H1 (cell line): ENCODE measurements around the gene H2AZ1. TPM values are rescaled to one million over a fixed set of nuclear protein-coding genes. Genes with fewer than 3 reads are reported as not detected.

Experiments
- CTCF ChIA-PET: fragments of 300-600 bp; sonication (Branson Sonifier 250); formaldehyde crosslinking; loops from one replicate; lab custom pipeline; 2021; ENCODE audit not compliant: partially characterized antibody; lab: Charles Lee
- POLR2A ChIA-PET: fragments of 300-600 bp; sonication (Branson Sonifier 250); formaldehyde crosslinking; loops from one replicate; lab custom pipeline; 2021; ENCODE audit warnings: inconsistent platforms; ENCODE audit not compliant: partially characterized antibody; lab: Charles Lee
- DNase-seq, 2 experiments: peaks; one replicate each; pipeline versions ENCODE4 v3.0.0 to v3.0.0-alpha.2; 2010 to 2022; ENCODE audit warnings: low spot score in 2 of 2, low read depth in 1 of 2, mixed read lengths in 1 of 2
- FAIRE-seq: peaks from 2 replicates; lab custom pipeline; 2011; peaks lifted over from hg19 to GRCh38; lab: Jason Lieb, UNC
- H2AFZ ChIP-seq: 2 replicates; pipeline ENCODE4 v1.8.1; 2012; ENCODE audit warnings: low read length, inconsistent platforms
- H2AK5ac ChIP-seq: 2 replicates; pipeline ENCODE4 v1.6.1; 2013; ENCODE audit warnings: low read depth, low read length
- H2BK120ac ChIP-seq: replicated peaks from 2 replicates; pipeline ENCODE3; 2013; ENCODE audit warnings: low read depth, low read length, inconsistent platforms
- H2BK12ac ChIP-seq: 2 replicates; pipeline ENCODE4 v1.6.1; 2013; ENCODE audit warnings: low read depth, low read length
- H2BK15ac ChIP-seq: 2 replicates; pipeline ENCODE4 v1.6.1; 2013; ENCODE audit warnings: low read length
- H2BK20ac ChIP-seq: 2 replicates; pipeline ENCODE4 v1.6.1; 2013; ENCODE audit warnings: low read length
- H2BK5ac ChIP-seq: 2 replicates; pipeline ENCODE4 v1.6.1; 2013; ENCODE audit warnings: low read depth, low read length
- H3K14ac ChIP-seq: 2 replicates; pipeline ENCODE4 v1.6.1; 2013; ENCODE audit warnings: inconsistent platforms; ENCODE audit not compliant: insufficient read length
- H3K18ac ChIP-seq: 2 replicates; pipeline ENCODE4 v1.6.1; 2013; ENCODE audit warnings: low read length; ENCODE audit errors: extremely low read depth
- H3K23ac ChIP-seq: 2 replicates; pipeline ENCODE4 v1.6.1; 2013; ENCODE audit warnings: inconsistent platforms; ENCODE audit not compliant: insufficient read length
- H3K23me2 ChIP-seq: 2 replicates; pipeline ENCODE4 v1.6.1; 2013; ENCODE audit warnings: low read depth, low read length
- H3K27ac ChIP-seq: 2 replicates; pipeline ENCODE4 v1.6.1; 2011; ENCODE audit warnings: low read depth, low read length, inconsistent platforms
- H3K27me3 ChIP-seq, 4 experiments: replicated peaks in 1 of 4; 1 replicate in 1 of 4; 2 replicates in 3 of 4; pipeline versions ENCODE4 v1.6.1 to v1.8.1; 2011 to 2013; ENCODE audit warnings: low read length in 3 of 4, mild to moderate bottlenecking in 3 of 4, inconsistent platforms in 2 of 4, mixed read lengths in 2 of 4, moderate library complexity in 1 of 4; ENCODE audit not compliant: control insufficient read depth in 3 of 4, insufficient read depth in 3 of 4; ENCODE audit errors: extremely low read depth in 1 of 4
- H3K36me3 ChIP-seq, 4 experiments: 2 replicates each; pipeline versions ENCODE4 v1.6.1 to v1.8.1; 2011 to 2013; ENCODE audit warnings: mild to moderate bottlenecking in 4 of 4, low read length in 3 of 4, moderate library complexity in 2 of 4, control low read depth in 1 of 4, inconsistent platforms in 1 of 4; ENCODE audit not compliant: insufficient read depth in 4 of 4, control insufficient read depth in 2 of 4
- H3K4ac ChIP-seq: replicated peaks from 2 replicates; pipeline ENCODE3; 2013; ENCODE audit warnings: low read length, low read depth, mixed read lengths, inconsistent platforms; ENCODE audit not compliant: insufficient read length
- H3K4me1 ChIP-seq, 4 experiments: replicated peaks in 1 of 4; 1 replicate in 1 of 4; 2 replicates in 3 of 4; pipeline versions ENCODE4 v1.6.1 to v1.8.1; 2011 to 2013; ENCODE audit warnings: low read length in 3 of 4, inconsistent platforms in 2 of 4, mixed read lengths in 1 of 4; ENCODE audit not compliant: insufficient read depth in 4 of 4, control insufficient read depth in 3 of 4
- H3K4me2 ChIP-seq, 2 experiments: 2 replicates each; pipeline versions ENCODE4 v1.6.1 to v1.8.1; 2011 to 2013; ENCODE audit warnings: low read depth in 2 of 2, low read length in 2 of 2, control low read depth in 1 of 2, inconsistent platforms in 1 of 2, mild to moderate bottlenecking in 1 of 2; ENCODE audit not compliant: insufficient read depth in 1 of 2
- H3K4me3 ChIP-seq, 4 experiments: fragments of 200-600, 300-600 bp in 1 of 4; sonication (generic), shearing (Covaris generic), sonication (Bioruptor Twin) in 1 of 4; 2 replicates each; pipeline versions ENCODE4 v1.5.1 to v1.8.1; 2011 to 2016; ENCODE audit warnings: low read length in 4 of 4, low read depth in 3 of 4, control low read depth in 2 of 4, inconsistent platforms in 2 of 4, mild to moderate bottlenecking in 2 of 4, mixed read lengths in 1 of 4, moderate library complexity in 1 of 4; ENCODE audit not compliant: insufficient read depth in 2 of 4; ENCODE audit errors: extremely low read depth in 1 of 4
- H3K56ac ChIP-seq: replicated peaks from 2 replicates; pipeline ENCODE3; 2013; ENCODE audit warnings: low read depth, mild to moderate bottlenecking, mixed read lengths, low read length, inconsistent platforms; ENCODE audit not compliant: insufficient read length
- H3K79me1 ChIP-seq: 2 replicates; pipeline ENCODE4 v1.6.1; 2013; ENCODE audit warnings: low read depth, low read length, control low read depth
- H3K79me2 ChIP-seq, 2 experiments: 2 replicates each; pipeline versions ENCODE4 v1.6.1 to v1.8.1; 2012 to 2013; ENCODE audit warnings: low read length in 2 of 2, mild to moderate bottlenecking in 2 of 2, inconsistent platforms in 1 of 2; ENCODE audit not compliant: insufficient read depth in 2 of 2, control insufficient read depth in 1 of 2
- H3K9ac ChIP-seq, 4 experiments: replicated peaks in 1 of 4; 1 replicate in 1 of 4; 2 replicates in 3 of 4; pipeline versions ENCODE4 v1.6.1 to v1.8.1; 2011 to 2013; ENCODE audit warnings: low read depth in 3 of 4, low read length in 3 of 4, control low read depth in 2 of 4, mild to moderate bottlenecking in 2 of 4, moderate library complexity in 2 of 4, inconsistent platforms in 1 of 4; ENCODE audit errors: extremely low read depth in 1 of 4
- H3K9me3 ChIP-seq, 2 experiments: 2 replicates each; pipeline versions ENCODE4 v1.6.1 to v1.8.1; 2012 to 2013; ENCODE audit warnings: mild to moderate bottlenecking in 2 of 2, moderate library complexity in 2 of 2, control low read depth in 1 of 2, inconsistent platforms in 1 of 2, low read depth in 1 of 2, low read length in 1 of 2, mixed read lengths in 1 of 2; ENCODE audit not compliant: insufficient read depth in 2 of 2
- H4K20me1 ChIP-seq, 2 experiments: replicated peaks in 1 of 2; 2 replicates each; pipeline versions ENCODE3 to v1.8.1; 2011 to 2013; ENCODE audit warnings: inconsistent platforms in 2 of 2, low read length in 2 of 2, mild to moderate bottlenecking in 1 of 2; ENCODE audit not compliant: insufficient read depth in 2 of 2, control insufficient read depth in 1 of 2
- H4K5ac ChIP-seq: 2 replicates; pipeline ENCODE4 v1.6.1; 2013; ENCODE audit warnings: low read length, low read depth, mixed read lengths, inconsistent platforms; ENCODE audit not compliant: insufficient read length
- H4K8ac ChIP-seq: 2 replicates; pipeline ENCODE4 v1.8.0; 2013; ENCODE audit warnings: mild to moderate bottlenecking, moderate library complexity, low read length, inconsistent platforms; ENCODE audit not compliant: insufficient read depth; ENCODE audit errors: extremely low read depth
- H4K91ac ChIP-seq: replicated peaks from 2 replicates; pipeline ENCODE3; 2013; ENCODE audit warnings: low read length, mixed read lengths, inconsistent platforms; ENCODE audit not compliant: insufficient read length
- BRCA1 ChIP-seq: IDR thresholded peaks from 2 replicates; pipeline ENCODE4 v1.6.1; 2012; ENCODE audit warnings: low read depth, low read length, improper control_type of control experiment
- CEBPB ChIP-seq: IDR thresholded peaks from 2 replicates; pipeline ENCODE4 v1.6.1; 2012; ENCODE audit warnings: low read depth, low read length
- EP300 ChIP-seq, 2 experiments: IDR thresholded peaks; 1 replicate in 1 of 2; 2 replicates in 1 of 2; pipeline ENCODE4 v1.6.1; 2011 to 2012; ENCODE audit warnings: low read depth in 2 of 2, low read length in 2 of 2, mild to moderate bottlenecking in 2 of 2, borderline replicate concordance in 1 of 2, inconsistent platforms in 1 of 2, moderate library complexity in 1 of 2
- EZH2 ChIP-seq: fragments of 200-600 bp; sonication (generic); IDR thresholded peaks from 2 replicates; pipeline ENCODE4 v1.7.1; 2012; ENCODE audit warnings: low read depth, mild to moderate bottlenecking, moderate library complexity, low read length, inconsistent platforms; ENCODE audit not compliant: severe bottlenecking
- JUND ChIP-seq: IDR thresholded peaks from 2 replicates; pipeline ENCODE4 v1.6.1; 2011; ENCODE audit warnings: mild to moderate bottlenecking, improper control_type of control experiment, low read length
- RAD21 ChIP-seq, 2 experiments: IDR thresholded peaks in 1 of 2; conservative IDR thresholded peaks in 1 of 2; 2 replicates each; pipeline ENCODE4 v1.6.1; 2011; ENCODE audit warnings: low read depth in 2 of 2, low read length in 2 of 2, improper control_type of control experiment in 1 of 2, inconsistent platforms in 1 of 2, mild to moderate bottlenecking in 1 of 2, moderate library complexity in 1 of 2
- SIRT6 ChIP-seq: IDR thresholded peaks from one replicate; pipeline ENCODE4 v1.7.1; 2012; ENCODE audit warnings: low read length, inconsistent platforms
- SP4 ChIP-seq: IDR thresholded peaks from 2 replicates; pipeline ENCODE4 v1.6.1; 2012; ENCODE audit warnings: low read length, inconsistent platforms
- TAF1 ChIP-seq: IDR thresholded peaks from 2 replicates; pipeline ENCODE4 v1.6.1; 2011; ENCODE audit warnings: mild to moderate bottlenecking, low read depth, low read length
- TEAD4 ChIP-seq: IDR thresholded peaks from 2 replicates; pipeline ENCODE4 v1.6.1; 2012; ENCODE audit warnings: low read depth, low read length, inconsistent platforms, mixed read lengths
- whole genome bisulfite sequencing, 2 experiments: shearing (Covaris generic) in 1 of 2; methylation state at CpG; one replicate each; pipeline versions ENCODE4 v1.1.6 to v1.1.7; 2013 to 2015; ENCODE audit warnings: low lambda C conversion rate in 2 of 2, mixed read lengths in 2 of 2, inconsistent platforms in 1 of 2, low coverage in 1 of 2, missing lambda C conversion rate in 1 of 2; ENCODE audit not compliant: insufficient replicate concordance in 2 of 2, insufficient coverage in 1 of 2, insufficient read length in 1 of 2; ENCODE audit errors: extremely low coverage in 1 of 2, missing lambda C conversion rate in 1 of 2; 5-methylcytosine and 5-hydroxymethylcytosine counted together
- polyA plus RNA-seq, 7 experiments: library from polyadenylated mRNA; depleted of rRNA in 3 of 7; stranded (reverse) in 5 of 7; unstranded in 2 of 7; fragments of >200 nt in 5 of 7; fragments of 200-250 nt in 2 of 7; gene quantifications; 1 replicate in 5 of 7; 2 replicates in 1 of 7; 4 replicates in 1 of 7; pipeline versions ENCODE4 v1.2.1 to v1.2.3, GENCODE V29; 2011 to 2013; ENCODE audit warnings: missing spikeins in 2 of 7, mixed read lengths in 2 of 7
- total RNA-seq: library from RNA; stranded (reverse); fragmentation: NEBNext Ultra II Directional; extraction: Animal tissue kit (Norgen Biotek cat#: 25700); gene quantifications from 2 replicates; pipeline ENCODE4 v1.2.1, GENCODE V29; 2021

The H2AZ1 gene
- total and polyA plus RNA-seq, 2 of the 8 experiments (the other 6 are each of a cell fraction or from before 2014, with no cell fraction given) = 831 to 898 TPM

GRCh38 chr4:99949034-99949998, 759 bp downstream of the H2AZ1 start:
- H2BK120ac ChIP-seq = peak overlapping the region; percentile 13
- CTCF ChIA-PET = interaction anchor here (0.6 to 1.0 kb wide), 5 partner anchors 9 to 90 kb away, joined by 3 to 6 read pairs (median 3); no protein-coding TSS in a partner anchor
- peaks cover 4% of the 10 kb centered on the region for H3K23me2 ChIP-seq
- H4K8ac ChIP-seq = peak overlapping the region; percentile 99
- peak; percentile 82 to 85 for DNase-seq
- H2BK12ac ChIP-seq = peak overlapping the region; percentile 82; the same call in 1 of the 2 replicates
- peak overlapping the region; percentile 97 for H2BK5ac ChIP-seq
- no peak overlapping the region for H2BK20ac ChIP-seq
- peak overlapping the region; percentile 95 for H3K56ac ChIP-seq
- peak overlapping the region; percentile 91 for H3K18ac ChIP-seq
- H3K14ac ChIP-seq = no peak overlapping the region
- peaks cover 0 to 38% of the 10 kb centered on the region in 2 experiments; a peak in 2 of 4 replicates for H3K79me2 ChIP-seq
- peak; percentile 39 for FAIRE-seq
- no peaks in the 10 kb centered on the region for H3K27me3 ChIP-seq
- POLR2A ChIA-PET = interaction anchor here (0.6 to 5.6 kb wide), 45 partner anchors 8 to 861 kb away, joined by 3 to 83 read pairs (median 5); partner anchors contain the start of genes ADH5, DAPP1 and LAMTOR3
- peak overlapping the region; percentile 65 to 85 for H3K4me2 ChIP-seq
- peak overlapping the region; percentile 97 for H4K91ac ChIP-seq
- peak overlapping the region; percentile 100 for H3K4ac ChIP-seq
- H2AFZ ChIP-seq = no peak overlapping the region
- H2BK15ac ChIP-seq = 0 out of 2 replicates have a peak overlapping the region, but pooled peaks have one; percentile 34
- H3K4me3 ChIP-seq = peak overlapping the region; percentile 96 to 100 (median 100)
- peak overlapping the region; percentile 95 to 100 (median 99) for H3K9ac ChIP-seq
- H3K9me3 ChIP-seq = no peaks in the 10 kb centered on the region
- H3K79me1 ChIP-seq = no peaks in the 10 kb centered on the region
- H3K36me3 ChIP-seq = peaks cover 9 to 21% (median 12%) of the 10 kb centered on the region in 4 experiments
- peaks cover 7 to 9% of the 10 kb centered on the region in 2 experiments for H4K20me1 ChIP-seq
- WGBS, 2 experiments = 1% methylated on average over 61 of the region's 98 CpGs; no CpG with 5 or more reads in 1 of the 2 experiments
- no peak overlapping the region for H3K23ac ChIP-seq
- H3K4me1 ChIP-seq = peaks cover 0 to 14% (median 7%) of the 10 kb centered on the region in 4 experiments; a peak in 5 of 7 replicates
- peak overlapping the region; percentile 99 for H3K27ac ChIP-seq
- peak overlapping the region; percentile 49; the same call in 1 of the 2 replicates for H2AK5ac ChIP-seq
- peak overlapping the region; percentile 100 for H4K5ac ChIP-seq
- TF ChIP-seq CEBPB (peak; percentile 97), EZH2 (no peak), BRCA1 (no peak), RAD21 (IDR thresholded peaks at IDR 0.05 in 1 of 2, conservative IDR thresholded peaks at IDR 0.05 in 1 of 2; ENCODE audit: low read depth in 2 of 2, low read length in 2 of 2) (peak; percentile 49 to 53), JUND (peak; percentile 73; the same call in 1 of the 2 replicates), TEAD4 (peak; percentile 10; the same call in 1 of the 2 replicates), EP300 (IDR thresholded peaks at IDR 0.05; ENCODE audit: borderline replicate concordance in 1 of 2, low read depth in 2 of 2, low read length in 2 of 2) (no peak), SIRT6 (no peak), SP4 (peak; percentile 85; the same call in 1 of the 2 replicates), TAF1 (peak; percentile 81)
